HL-60 (cell line): ENCODE measurements around the gene SYCP2.

Experiments
- DNase-seq, 2 experiments: peaks; one replicate each; pipeline ENCODE4 v3.0.0-alpha.2; 2010 to 2020; ENCODE audit warnings: low read depth in 1 of 2, low spot score in 1 of 2
- H3K27ac ChIP-seq: fragments of 250-450 bp; sonication (Bioruptor Pico); replicated peaks from 2 replicates; pipeline ENCODE4 v1.5.1; 2020; ENCODE audit warnings: mild to moderate bottlenecking, moderate library complexity
- H3K27me3 ChIP-seq: fragments of 250-450 bp; sonication (Bioruptor Pico); 2 replicates; pipeline ENCODE4 v1.5.1; 2021; ENCODE audit warnings: mild to moderate bottlenecking, moderate library complexity; ENCODE audit not compliant: insufficient read depth, poor library complexity, severe bottlenecking
- H3K4me3 ChIP-seq: replicated peaks from 2 replicates; pipeline ENCODE4 v1.5.1; 2011; ENCODE audit warnings: mild to moderate bottlenecking, control low read depth, low read length; ENCODE audit not compliant: insufficient read depth
- GABPA ChIP-seq: IDR thresholded peaks from 2 replicates; pipeline ENCODE4 v1.6.1; 2012; ENCODE audit warnings: low read depth
- POLR2AphosphoS5 ChIP-seq: IDR thresholded peaks from 2 replicates; pipeline ENCODE4 v1.6.1; 2012; ENCODE audit warnings: low read depth
- SPI1 ChIP-seq: IDR thresholded peaks from 2 replicates; pipeline ENCODE4 v1.6.1; 2012; ENCODE audit warnings: low read depth, mild to moderate bottlenecking, borderline replicate concordance
- TF ChIP-seq, protein P1 (sequence below): IDR thresholded peaks from 2 replicates; pipeline ENCODE4 v1.6.1; 2012; ENCODE audit warnings: low read depth; ENCODE audit not compliant: insufficient replicate concordance
- TF ChIP-seq, protein P2 (sequence below): IDR thresholded peaks from one replicate; pipeline ENCODE4 v1.5.1; 2011; ENCODE audit warnings: low read length, control low read depth, inconsistent platforms; ENCODE audit not compliant: insufficient read depth

Gene SYCP2

DNA sequence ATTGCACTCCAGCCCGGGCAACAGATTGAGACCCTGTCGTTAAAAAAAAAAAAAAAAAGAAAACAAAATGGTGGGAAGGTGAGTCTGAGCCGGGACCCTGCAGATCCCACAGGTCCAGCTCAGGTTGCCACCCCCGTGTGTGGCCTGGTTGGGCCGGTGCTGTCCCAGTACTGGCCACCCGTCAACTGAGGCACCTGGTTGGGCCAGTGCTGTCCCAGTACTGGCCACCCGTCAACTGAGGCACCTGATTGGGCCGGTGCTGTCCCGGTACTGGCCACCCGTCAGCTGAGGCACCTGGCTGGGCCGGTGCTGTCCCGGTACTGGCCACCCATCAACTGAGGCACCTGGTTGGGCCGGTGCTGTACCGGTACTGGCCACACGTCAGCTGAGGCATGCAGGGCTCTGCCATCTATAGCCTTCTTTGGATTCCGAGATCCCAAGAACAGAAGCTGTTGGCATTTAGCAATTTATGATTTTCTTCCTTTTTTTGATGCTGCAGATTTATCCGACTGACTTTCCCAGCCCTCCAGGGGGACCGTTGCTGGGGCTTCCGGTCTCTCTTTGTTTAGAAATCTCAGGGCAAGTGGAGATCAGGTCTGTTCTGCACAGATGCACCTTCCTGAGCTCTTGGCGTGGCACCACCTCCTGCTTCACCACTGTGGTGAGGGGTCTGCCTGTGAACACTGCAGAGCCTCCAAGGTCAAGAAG lies 113.8 kb downstream of the SYCP2 start:
- no peak for DNase-seq
- Histone ChIP-seq H3K4me3 (no peak overlapping the region), H3K27me3 (no peaks in the 10 kb centered on the region), H3K27ac (no peak overlapping the region)
- TF ChIP-seq, protein P1, sequence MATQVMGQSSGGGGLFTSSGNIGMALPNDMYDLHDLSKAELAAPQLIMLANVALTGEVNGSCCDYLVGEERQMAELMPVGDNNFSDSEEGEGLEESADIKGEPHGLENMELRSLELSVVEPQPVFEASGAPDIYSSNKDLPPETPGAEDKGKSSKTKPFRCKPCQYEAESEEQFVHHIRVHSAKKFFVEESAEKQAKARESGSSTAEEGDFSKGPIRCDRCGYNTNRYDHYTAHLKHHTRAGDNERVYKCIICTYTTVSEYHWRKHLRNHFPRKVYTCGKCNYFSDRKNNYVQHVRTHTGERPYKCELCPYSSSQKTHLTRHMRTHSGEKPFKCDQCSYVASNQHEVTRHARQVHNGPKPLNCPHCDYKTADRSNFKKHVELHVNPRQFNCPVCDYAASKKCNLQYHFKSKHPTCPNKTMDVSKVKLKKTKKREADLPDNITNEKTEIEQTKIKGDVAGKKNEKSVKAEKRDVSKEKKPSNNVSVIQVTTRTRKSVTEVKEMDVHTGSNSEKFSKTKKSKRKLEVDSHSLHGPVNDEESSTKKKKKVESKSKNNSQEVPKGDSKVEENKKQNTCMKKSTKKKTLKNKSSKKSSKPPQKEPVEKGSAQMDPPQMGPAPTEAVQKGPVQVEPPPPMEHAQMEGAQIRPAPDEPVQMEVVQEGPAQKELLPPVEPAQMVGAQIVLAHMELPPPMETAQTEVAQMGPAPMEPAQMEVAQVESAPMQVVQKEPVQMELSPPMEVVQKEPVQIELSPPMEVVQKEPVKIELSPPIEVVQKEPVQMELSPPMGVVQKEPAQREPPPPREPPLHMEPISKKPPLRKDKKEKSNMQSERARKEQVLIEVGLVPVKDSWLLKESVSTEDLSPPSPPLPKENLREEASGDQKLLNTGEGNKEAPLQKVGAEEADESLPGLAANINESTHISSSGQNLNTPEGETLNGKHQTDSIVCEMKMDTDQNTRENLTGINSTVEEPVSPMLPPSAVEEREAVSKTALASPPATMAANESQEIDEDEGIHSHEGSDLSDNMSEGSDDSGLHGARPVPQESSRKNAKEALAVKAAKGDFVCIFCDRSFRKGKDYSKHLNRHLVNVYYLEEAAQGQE, result no peak
- TF ChIP-seq SPI1 (no peak), POLR2AphosphoS5 (no peak), GABPA (no peak)
- TF ChIP-seq, protein P2, sequence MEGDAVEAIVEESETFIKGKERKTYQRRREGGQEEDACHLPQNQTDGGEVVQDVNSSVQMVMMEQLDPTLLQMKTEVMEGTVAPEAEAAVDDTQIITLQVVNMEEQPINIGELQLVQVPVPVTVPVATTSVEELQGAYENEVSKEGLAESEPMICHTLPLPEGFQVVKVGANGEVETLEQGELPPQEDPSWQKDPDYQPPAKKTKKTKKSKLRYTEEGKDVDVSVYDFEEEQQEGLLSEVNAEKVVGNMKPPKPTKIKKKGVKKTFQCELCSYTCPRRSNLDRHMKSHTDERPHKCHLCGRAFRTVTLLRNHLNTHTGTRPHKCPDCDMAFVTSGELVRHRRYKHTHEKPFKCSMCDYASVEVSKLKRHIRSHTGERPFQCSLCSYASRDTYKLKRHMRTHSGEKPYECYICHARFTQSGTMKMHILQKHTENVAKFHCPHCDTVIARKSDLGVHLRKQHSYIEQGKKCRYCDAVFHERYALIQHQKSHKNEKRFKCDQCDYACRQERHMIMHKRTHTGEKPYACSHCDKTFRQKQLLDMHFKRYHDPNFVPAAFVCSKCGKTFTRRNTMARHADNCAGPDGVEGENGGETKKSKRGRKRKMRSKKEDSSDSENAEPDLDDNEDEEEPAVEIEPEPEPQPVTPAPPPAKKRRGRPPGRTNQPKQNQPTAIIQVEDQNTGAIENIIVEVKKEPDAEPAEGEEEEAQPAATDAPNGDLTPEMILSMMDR, result no peak

DNA sequence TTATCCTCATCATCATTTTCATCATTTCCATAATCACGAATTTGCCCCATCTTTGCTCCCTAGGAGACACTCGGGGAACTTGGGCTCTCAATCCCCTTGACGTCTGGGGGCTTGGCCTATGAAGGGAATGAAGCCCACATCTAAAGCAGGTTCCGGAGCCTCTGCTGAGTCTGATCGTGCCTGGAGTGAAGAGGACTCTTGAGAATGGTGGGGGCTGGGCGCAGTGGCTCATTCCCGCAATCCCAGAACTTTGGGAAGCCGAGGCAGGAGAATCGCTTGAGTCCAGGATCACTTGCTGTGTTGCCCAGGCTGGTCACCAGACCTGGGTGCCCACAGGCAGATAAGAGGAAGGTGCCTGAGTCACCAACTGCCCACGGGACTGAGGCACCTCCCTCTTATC lies 114.5 kb downstream of the SYCP2 start:
- no peak for TF ChIP-seq SPI1
- TF ChIP-seq, protein P1, result no peak
- TF ChIP-seq GABPA, result no peak
- no peak for TF ChIP-seq POLR2AphosphoS5
- TF ChIP-seq, protein P2, result no peak
- Histone ChIP-seq H3K4me3 (no peak overlapping the region), H3K27ac (no peak overlapping the region), H3K27me3 (peaks cover 3% of the 10 kb centered on the region)
- no peak for DNase-seq

DNA sequence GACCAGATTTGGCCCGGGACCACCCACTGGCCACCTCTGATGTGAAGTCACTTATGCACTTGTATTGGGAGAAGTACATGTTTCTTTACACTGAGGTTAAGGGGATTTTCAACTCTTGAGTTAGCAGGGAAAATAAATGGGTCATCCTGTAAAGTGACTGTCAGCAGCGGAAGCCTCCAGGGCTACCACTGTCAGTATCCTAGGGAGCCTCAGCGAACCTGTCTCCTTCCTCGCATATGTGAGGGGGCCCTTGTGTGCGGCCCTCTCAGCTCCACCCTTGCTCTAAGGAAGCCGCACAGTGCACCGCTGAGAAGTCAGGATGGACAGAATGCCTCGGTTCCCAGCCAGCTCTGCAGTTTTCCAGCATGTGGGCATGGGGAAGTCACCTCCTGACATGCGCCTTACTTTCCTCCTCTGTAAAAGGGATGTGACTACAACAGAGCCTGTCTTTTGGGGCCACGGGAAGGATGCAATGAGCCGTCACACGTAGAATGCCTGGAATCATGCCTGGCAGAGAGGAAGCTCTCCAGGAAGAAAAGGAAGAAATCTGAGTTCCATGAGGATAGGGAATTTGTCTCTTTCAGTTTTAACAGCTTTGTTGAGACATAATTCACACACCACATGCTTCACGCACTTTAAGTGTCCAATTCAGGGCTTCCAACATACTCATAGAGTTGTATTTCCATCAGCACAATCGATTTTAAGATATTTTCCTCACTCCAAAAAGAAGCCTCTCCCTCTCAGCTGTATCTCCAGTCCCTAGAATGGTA lies 115.4 kb downstream of the SYCP2 start:
- TF ChIP-seq SPI1, result no peak
- TF ChIP-seq GABPA, result no peak
- TF ChIP-seq, protein P1, result no peak
- TF ChIP-seq, protein P2, result no peak
- TF ChIP-seq POLR2AphosphoS5, result no peak
- H3K27me3 ChIP-seq, result peaks cover 3% of the 10 kb centered on the region

More for the DNA sequence above, 115.4 kb downstream of the SYCP2 start:
- no peak overlapping the region for H3K27ac ChIP-seq
- no peak for DNase-seq
- no peak overlapping the region for H3K4me3 ChIP-seq
